ENCODE results near the gene KRT77.

The KRT77 gene

GRCh38 chr12:52660934-52661499 lies 42.3 kb downstream of the KRT77 start:
- DNase-seq: peak in 1 of 3 donors; percentile 19
- H3K9me3 ChIP-seq (ENCODE audit: control extremely low read depth in 1 of 5, control insufficient read depth in 4 of 5, insufficient read depth in 2 of 5, low read depth in 1 of 5, low read length in 4 of 5): no peaks in the 10 kb centered on the region
- H3K36me3 ChIP-seq (ENCODE audit: control insufficient read depth in 4 of 4, insufficient read depth in 4 of 4, low read length in 3 of 4): no peaks in the 10 kb centered on the region
- H3K27me3 ChIP-seq (replicated peaks in 2 of 5; ENCODE audit: control insufficient read depth in 4 of 5, insufficient read depth in 5 of 5, low read length in 4 of 5): peaks cover 0 to 3% (median 0%) of the 10 kb centered on the region in 5 experiments
- CTCF ChIA-PET: interaction anchor here (0.6 to 1.3 kb wide), 6 partner anchors 15 to 217 kb away, joined by 3 to 5 read pairs (median 3); partner anchors contain the start of gene KRT1
- POLR2A ChIA-PET: interaction anchor here (0.6 kb wide), 1 partner anchor 639 kb away, joined by 3 read pairs; the partner anchor contains the start of gene MYG1
- no peak overlapping the region for H3K27ac ChIP-seq (ENCODE audit: insufficient read depth in 1 of 2, low read depth in 1 of 2, low read length in 2 of 2, poor library complexity in 1 of 2, severe bottlenecking in 2 of 2)
- no peak overlapping the region for H3K4me3 ChIP-seq (ENCODE audit: control insufficient read depth in 1 of 7, extremely low read depth in 1 of 7, insufficient read depth in 4 of 7, low read depth in 2 of 7, low read length in 6 of 7)
- peaks cover 4 to 21% (median 12%) of the 10 kb centered on the region in 4 experiments for H3K4me1 ChIP-seq (ENCODE audit: control extremely low read depth in 1 of 4, control insufficient read depth in 4 of 4, insufficient read depth in 4 of 4, low read length in 3 of 4)
- WGBS (ENCODE audit: insufficient coverage): 75% methylated on average over 2 of the region's 3 CpGs

GRCh38 chr12:52659951-52660350 lies 43.4 kb downstream of the KRT77 start:
- 100% methylated on average over 1 of the region's 4 CpGs for WGBS (ENCODE audit: insufficient coverage)
- ChIA-PET POLR2A (no interaction called here), CTCF (interaction anchor here (1.1 to 1.2 kb wide), 2 partner anchors 13 to 225 kb away, joined by 3 read pairs; no protein-coding TSS in a partner anchor)
- Histone ChIP-seq H3K27me3 (replicated peaks in 2 of 5; ENCODE audit: control insufficient read depth in 4 of 5, insufficient read depth in 5 of 5, low read length in 4 of 5) (peaks cover 0 to 5% (median 0%) of the 10 kb centered on the region in 5 experiments), H3K27ac (ENCODE audit: insufficient read depth in 1 of 2, low read depth in 1 of 2, low read length in 2 of 2, poor library complexity in 1 of 2, severe bottlenecking in 2 of 2) (no peak overlapping the region), H3K9me3 (ENCODE audit: control extremely low read depth in 1 of 5, control insufficient read depth in 4 of 5, insufficient read depth in 2 of 5, low read depth in 1 of 5, low read length in 4 of 5) (no peaks in the 10 kb centered on the region), H3K4me1 (ENCODE audit: control extremely low read depth in 1 of 4, control insufficient read depth in 4 of 4, insufficient read depth in 4 of 4, low read length in 3 of 4) (peaks cover 4 to 21% (median 12%) of the 10 kb centered on the region in 4 experiments), H3K36me3 (ENCODE audit: control insufficient read depth in 4 of 4, insufficient read depth in 4 of 4, low read length in 3 of 4) (no peaks in the 10 kb centered on the region), H3K4me3 (ENCODE audit: control insufficient read depth in 1 of 7, extremely low read depth in 1 of 7, insufficient read depth in 4 of 7, low read depth in 2 of 7, low read length in 6 of 7) (no peak overlapping the region)
- DNase-seq: no peak

- ChIA-PET CTCF (interaction anchor here (1.1 to 1.2 kb wide), 2 partner anchors 12 to 225 kb away, joined by 3 read pairs; no protein-coding TSS in a partner anchor), POLR2A (no interaction called here)
- H3K27ac ChIP-seq (ENCODE audit: insufficient read depth in 1 of 2, low read depth in 1 of 2, low read length in 2 of 2, poor library complexity in 1 of 2, severe bottlenecking in 2 of 2): no peak overlapping the region
- WGBS (ENCODE audit: insufficient coverage): 86% methylated on average over 5 of the region's 7 CpGs
- H3K36me3 ChIP-seq (ENCODE audit: control insufficient read depth in 4 of 4, insufficient read depth in 4 of 4, low read length in 3 of 4): no peaks in the 10 kb centered on the region
- H3K4me3 ChIP-seq (ENCODE audit: control insufficient read depth in 1 of 7, extremely low read depth in 1 of 7, insufficient read depth in 4 of 7, low read depth in 2 of 7, low read length in 6 of 7): no peak overlapping the region
- peaks cover 0 to 5% (median 0%) of the 10 kb centered on the region in 5 experiments for H3K27me3 ChIP-seq (replicated peaks in 2 of 5; ENCODE audit: control insufficient read depth in 4 of 5, insufficient read depth in 5 of 5, low read length in 4 of 5)
- peaks cover 4 to 21% (median 12%) of the 10 kb centered on the region in 4 experiments for H3K4me1 ChIP-seq (ENCODE audit: control extremely low read depth in 1 of 4, control insufficient read depth in 4 of 4, insufficient read depth in 4 of 4, low read length in 3 of 4)
- no peak for DNase-seq
- no peaks in the 10 kb centered on the region for H3K9me3 ChIP-seq (ENCODE audit: control extremely low read depth in 1 of 5, control insufficient read depth in 4 of 5, insufficient read depth in 2 of 5, low read depth in 1 of 5, low read length in 4 of 5)
These were observed 43.9 kb downstream of the KRT77 start for GRCh38 chr12:52659395-52659794.

GRCh38 chr12:52658196-52658595 lies 45.1 kb downstream of the KRT77 start:
- ChIA-PET POLR2A (no interaction called here), CTCF (interaction anchor here (0.7 to 1.8 kb wide), 2 partner anchors 32 to 208 kb away, joined by 3 to 6 read pairs; no protein-coding TSS in a partner anchor)
- no peak for DNase-seq

GRCh38 chr12:52657250-52657902 lies 45.9 kb downstream of the KRT77 start:
- ChIA-PET POLR2A (no interaction called here), CTCF (interaction anchor here (1.8 kb wide), 1 partner anchor 33 kb away, joined by 6 read pairs; no protein-coding TSS in a partner anchor)
- Histone ChIP-seq H3K36me3 (ENCODE audit: control insufficient read depth in 4 of 4, insufficient read depth in 4 of 4, low read length in 3 of 4) (no peaks in the 10 kb centered on the region), H3K27ac (ENCODE audit: insufficient read depth in 1 of 2, low read depth in 1 of 2, low read length in 2 of 2, poor library complexity in 1 of 2, severe bottlenecking in 2 of 2) (no peak overlapping the region), H3K4me1 (ENCODE audit: control extremely low read depth in 1 of 4, control insufficient read depth in 4 of 4, insufficient read depth in 4 of 4, low read length in 3 of 4) (peaks cover 4 to 12% (median 7%) of the 10 kb centered on the region in 4 experiments), H3K9me3 (ENCODE audit: control extremely low read depth in 1 of 5, control insufficient read depth in 4 of 5, insufficient read depth in 2 of 5, low read depth in 1 of 5, low read length in 4 of 5) (no peaks in the 10 kb centered on the region), H3K27me3 (replicated peaks in 2 of 5; ENCODE audit: control insufficient read depth in 4 of 5, insufficient read depth in 5 of 5, low read length in 4 of 5) (peaks cover 0 to 5% (median 0%) of the 10 kb centered on the region in 5 experiments), H3K4me3 (ENCODE audit: control insufficient read depth in 1 of 7, extremely low read depth in 1 of 7, insufficient read depth in 4 of 7, low read depth in 2 of 7, low read length in 6 of 7) (no peak overlapping the region)
- 97% methylated on average over 5 of the region's 6 CpGs for WGBS (ENCODE audit: insufficient coverage)
- no peak for DNase-seq

More at GRCh38 chr12:52658196-52658595, 45.1 kb downstream of the KRT77 start:
- Histone ChIP-seq H3K27me3 (replicated peaks in 2 of 5; ENCODE audit: control insufficient read depth in 4 of 5, insufficient read depth in 5 of 5, low read length in 4 of 5) (peaks cover 0 to 5% (median 0%) of the 10 kb centered on the region in 5 experiments), H3K4me1 (ENCODE audit: control extremely low read depth in 1 of 4, control insufficient read depth in 4 of 4, insufficient read depth in 4 of 4, low read length in 3 of 4) (peaks cover 4 to 21% (median 12%) of the 10 kb centered on the region in 4 experiments), H3K4me3 (ENCODE audit: control insufficient read depth in 1 of 7, extremely low read depth in 1 of 7, insufficient read depth in 4 of 7, low read depth in 2 of 7, low read length in 6 of 7) (no peak overlapping the region), H3K9me3 (ENCODE audit: control extremely low read depth in 1 of 5, control insufficient read depth in 4 of 5, insufficient read depth in 2 of 5, low read depth in 1 of 5, low read length in 4 of 5) (no peaks in the 10 kb centered on the region), H3K36me3 (ENCODE audit: control insufficient read depth in 4 of 4, insufficient read depth in 4 of 4, low read length in 3 of 4) (no peaks in the 10 kb centered on the region), H3K27ac (ENCODE audit: insufficient read depth in 1 of 2, low read depth in 1 of 2, low read length in 2 of 2, poor library complexity in 1 of 2, severe bottlenecking in 2 of 2) (no peak overlapping the region)
- WGBS (ENCODE audit: insufficient coverage): 100% methylated on average over 2 of the region's 4 CpGs

GRCh38 chr12:52656616-52657015 lies 46.7 kb downstream of the KRT77 start:
- H3K4me3 ChIP-seq (ENCODE audit: control insufficient read depth in 1 of 7, extremely low read depth in 1 of 7, insufficient read depth in 4 of 7, low read depth in 2 of 7, low read length in 6 of 7): no peak overlapping the region
- H3K36me3 ChIP-seq (ENCODE audit: control insufficient read depth in 4 of 4, insufficient read depth in 4 of 4, low read length in 3 of 4): no peaks in the 10 kb centered on the region
- no peak overlapping the region for H3K27ac ChIP-seq (ENCODE audit: insufficient read depth in 1 of 2, low read depth in 1 of 2, low read length in 2 of 2, poor library complexity in 1 of 2, severe bottlenecking in 2 of 2)
- WGBS (ENCODE audit: insufficient coverage): 97% methylated on average over 3 of the region's 4 CpGs
- DNase-seq: no peak
- peaks cover 0 to 5% (median 0%) of the 10 kb centered on the region in 5 experiments for H3K27me3 ChIP-seq (replicated peaks in 2 of 5; ENCODE audit: control insufficient read depth in 4 of 5, insufficient read depth in 5 of 5, low read length in 4 of 5)
- CTCF ChIA-PET: interaction anchor here (1.1 to 1.8 kb wide), 2 partner anchors 34 to 75 kb away, joined by 4 to 6 read pairs; no protein-coding TSS in a partner anchor
- no peaks in the 10 kb centered on the region for H3K9me3 ChIP-seq (ENCODE audit: control extremely low read depth in 1 of 5, control insufficient read depth in 4 of 5, insufficient read depth in 2 of 5, low read depth in 1 of 5, low read length in 4 of 5)
- peaks cover 0 to 5% (median 2%) of the 10 kb centered on the region in 4 experiments for H3K4me1 ChIP-seq (ENCODE audit: control extremely low read depth in 1 of 4, control insufficient read depth in 4 of 4, insufficient read depth in 4 of 4, low read length in 3 of 4)
- POLR2A ChIA-PET: no interaction called here

GRCh38 chr12:52655720-52656124 lies 47.6 kb downstream of the KRT77 start:
- ChIA-PET POLR2A (no interaction called here), CTCF (interaction anchor here (1.1 kb wide), 1 partner anchor 74 kb away, joined by 4 read pairs; no protein-coding TSS in a partner anchor)
- 97% methylated on average over 7 of the region's 8 CpGs for WGBS (ENCODE audit: insufficient coverage)
- H3K4me1 ChIP-seq (ENCODE audit: control extremely low read depth in 1 of 4, control insufficient read depth in 4 of 4, insufficient read depth in 4 of 4, low read length in 3 of 4): peaks cover 0 to 4% (median under 1%) of the 10 kb centered on the region in 4 experiments
- H3K4me3 ChIP-seq (ENCODE audit: control insufficient read depth in 1 of 7, extremely low read depth in 1 of 7, insufficient read depth in 4 of 7, low read depth in 2 of 7, low read length in 6 of 7): no peak overlapping the region
- DNase-seq: no peak
- no peaks in the 10 kb centered on the region for H3K9me3 ChIP-seq (ENCODE audit: control extremely low read depth in 1 of 5, control insufficient read depth in 4 of 5, insufficient read depth in 2 of 5, low read depth in 1 of 5, low read length in 4 of 5)
- H3K27ac ChIP-seq (ENCODE audit: insufficient read depth in 1 of 2, low read depth in 1 of 2, low read length in 2 of 2, poor library complexity in 1 of 2, severe bottlenecking in 2 of 2): no peak overlapping the region
- H3K36me3 ChIP-seq (ENCODE audit: control insufficient read depth in 4 of 4, insufficient read depth in 4 of 4, low read length in 3 of 4): no peaks in the 10 kb centered on the region
- H3K27me3 ChIP-seq (replicated peaks in 2 of 5; ENCODE audit: control insufficient read depth in 4 of 5, insufficient read depth in 5 of 5, low read length in 4 of 5): peaks cover 0 to 5% (median 0%) of the 10 kb centered on the region in 5 experiments

Data from common myeloid progenitor, CD34-positive (primary cell).